SK-N-SH treated with all-trans-retinoic acid at 6 μM for 48 hours (cell line): ENCODE measurements around the gene PMP22.

Experiments
- ATAC-seq: fragments of 200-7000 bp; cut with Tn5 transposase; 3 replicates; pipeline ENCODE4 v1.9.1; 2020; ENCODE audit warnings: mild to moderate bottlenecking, moderate library complexity
- CSDC2 ChIP-seq: fragments of 250-450 bp; sonication (Bioruptor Pico); IDR thresholded peaks from 2 replicates; pipeline ENCODE4 v1.5.0; 2020; ENCODE audit warnings: mild to moderate bottlenecking, moderate library complexity
- ESRRG ChIP-seq: fragments of 250-450 bp; sonication (Bioruptor Pico); IDR thresholded peaks from 2 replicates; pipeline ENCODE4 v1.6.1; 2021; ENCODE audit warnings: mild to moderate bottlenecking
- OSR1 ChIP-seq: fragments of 250-450 bp; sonication (Bioruptor Pico); IDR thresholded peaks from 2 replicates; pipeline ENCODE4 v1.8.0; 2022; ENCODE audit warnings: moderate library complexity, mild to moderate bottlenecking, inconsistent platforms
- RARB ChIP-seq: fragments of 250-450 bp; sonication (Bioruptor Pico); IDR thresholded peaks from 2 replicates; pipeline ENCODE4 v1.8.0; 2021; ENCODE audit warnings: mild to moderate bottlenecking, moderate library complexity
- TCF4 ChIP-seq: fragments of 250-450 bp; sonication (Bioruptor Pico); IDR thresholded peaks from 2 replicates; pipeline ENCODE4 v1.8.0; 2021; ENCODE audit warnings: mild to moderate bottlenecking, moderate library complexity, borderline replicate concordance
- TOX ChIP-seq: fragments of 250-450 bp; sonication (Bioruptor Pico); IDR thresholded peaks from 2 replicates; pipeline ENCODE4 v1.8.0; 2021; ENCODE audit warnings: mild to moderate bottlenecking, moderate library complexity, borderline replicate concordance
- ZNF8 ChIP-seq: fragments of 450-650 bp; formaldehyde crosslinking; IDR thresholded peaks from 2 replicates; pipeline ENCODE4 v1.5.0; 2020; ENCODE audit warnings: mild to moderate bottlenecking, moderate library complexity

The PMP22 gene

GRCh38 chr17:15181333-15181732 is 83.8 kb downstream of the PMP22 start:
- no peak for ATAC-seq
- no peak for TF ChIP-seq TOX
- TF ChIP-seq RARB (CRISPR knock-in tag), result no peak

GRCh38 chr17:15180121-15180561 is 85.0 kb downstream of the PMP22 start:
- no peak for ATAC-seq

More at GRCh38 chr17:15180121-15180561, 85.0 kb downstream of the PMP22 start:
- TF ChIP-seq TCF4 (CRISPR knock-in tag), result no peak
- no peak for TF ChIP-seq CSDC2 (CRISPR knock-in tag)
- TF ChIP-seq ESRRG (CRISPR knock-in tag), result no peak
- no peak for TF ChIP-seq OSR1 (CRISPR knock-in tag)
- no peak for TF ChIP-seq ZNF8 (CRISPR knock-in tag)
